ENCODE results near the gene ELANE.
"Not testable (repeated sequence)": the region's sequence is repeated elsewhere in the genome, so short reads cannot be mapped to it uniquely, and the experiment has no call there.

Gene ELANE

GRCh38 chr19:889662-890295 is 37.7 kb downstream of the ELANE start:
- Histone ChIP-seq H2AFZ (ENCODE audit: low read length) (no peak overlapping the region), H3K9ac (ENCODE audit: low read depth, low read length, poor library complexity, severe bottlenecking) (no peak overlapping the region), H3K9me2 (replicated peaks; ENCODE audit: low read depth, low read length) (no peaks in the 10 kb centered on the region), H3K4me1 (ENCODE audit: insufficient read depth, low read length, poor library complexity, severe bottlenecking) (no peaks in the 10 kb centered on the region), H3F3A (ENCODE audit: low read depth) (no peaks in the 10 kb centered on the region), H3K4me3 (ENCODE audit: low read length, poor library complexity, severe bottlenecking) (no peak overlapping the region), H3K36me3 (ENCODE audit: insufficient read depth, low read length) (peaks cover 2% of the 10 kb centered on the region; the same call in 1 of the 2 replicates), H3K79me2 (ENCODE audit: insufficient read depth, low read length) (peaks cover 14% of the 10 kb centered on the region; the same call in 1 of the 2 replicates), H3K27me3 (ENCODE audit: insufficient read depth, low read length, poor library complexity, severe bottlenecking) (no peaks in the 10 kb centered on the region), H3K4me2 (ENCODE audit: low read depth, low read length, poor library complexity, severe bottlenecking) (no peak overlapping the region), H4K20me1 (ENCODE audit: insufficient read depth, low read length, poor library complexity, severe bottlenecking) (peaks cover 3% of the 10 kb centered on the region), H3K9me3 (ENCODE audit: insufficient read depth, low read depth, low read length) (no peaks in the 10 kb centered on the region)
- TF ChIP-seq CTCF (conservative IDR thresholded peaks at IDR 0.05; ENCODE audit: low read length) (no peak), EZH2phosphoT487 (IDR thresholded peaks at IDR 0.05; ENCODE audit: borderline replicate concordance) (no peak)

DNA sequence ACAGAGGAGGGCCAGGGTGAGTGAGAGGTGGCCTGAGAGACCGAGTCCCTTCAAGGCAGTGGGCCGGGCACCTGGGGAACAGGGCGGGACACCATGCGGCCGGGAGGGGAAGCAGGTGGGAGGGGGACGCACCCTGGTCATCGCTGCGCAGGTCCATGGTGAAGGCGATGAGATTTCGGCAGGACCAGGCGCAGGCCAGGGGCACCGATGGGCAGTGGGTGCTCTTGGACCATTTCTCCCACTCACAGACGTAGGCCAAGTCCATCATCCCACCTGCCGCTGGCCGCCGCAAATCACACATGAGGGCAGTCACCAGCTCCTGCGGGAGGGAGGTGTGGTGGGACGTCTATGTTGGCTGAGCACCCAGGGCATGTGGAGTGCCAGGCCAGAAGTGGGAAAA is 38.7 kb downstream of the ELANE start:
- peaks cover 3% of the 10 kb centered on the region for H4K20me1 ChIP-seq (ENCODE audit: insufficient read depth, low read length, poor library complexity, severe bottlenecking)
- no peak overlapping the region for H3K9ac ChIP-seq (ENCODE audit: low read depth, low read length, poor library complexity, severe bottlenecking)

GRCh38 chr19:891421-892200 is 39.5 kb downstream of the ELANE start:
- H3F3A ChIP-seq (ENCODE audit: low read depth); H3K27me3 ChIP-seq (ENCODE audit: insufficient read depth, low read length, poor library complexity, severe bottlenecking); H3K36me3 ChIP-seq (ENCODE audit: insufficient read depth, low read length); H2AFZ ChIP-seq (ENCODE audit: low read length); H4K20me1 ChIP-seq (ENCODE audit: insufficient read depth, low read length, poor library complexity, severe bottlenecking); H3K9me3 ChIP-seq (ENCODE audit: insufficient read depth, low read depth, low read length); H3K4me1 ChIP-seq (ENCODE audit: insufficient read depth, low read length, poor library complexity, severe bottlenecking); H3K9me2 ChIP-seq (replicated peaks; ENCODE audit: low read depth, low read length): not testable (repeated sequence)
- peak overlapping the region; percentile 82 for H3K9ac ChIP-seq (ENCODE audit: low read depth, low read length, poor library complexity, severe bottlenecking)
- H3K4me2 ChIP-seq (ENCODE audit: low read depth, low read length, poor library complexity, severe bottlenecking), result peak overlapping the region; percentile 98
- H3K79me2 ChIP-seq (ENCODE audit: insufficient read depth, low read length), result peaks cover 14% of the 10 kb centered on the region; the same call in 1 of the 2 replicates
- H3K4me3 ChIP-seq (ENCODE audit: low read length, poor library complexity, severe bottlenecking), result peak overlapping the region; percentile 83

More for the DNA sequence above, 38.7 kb downstream of the ELANE start:
- no peaks in the 10 kb centered on the region for H3F3A ChIP-seq (ENCODE audit: low read depth)
- TF ChIP-seq EZH2phosphoT487 (IDR thresholded peaks at IDR 0.05; ENCODE audit: borderline replicate concordance), result no peak
- no peak for TF ChIP-seq CTCF (conservative IDR thresholded peaks at IDR 0.05; ENCODE audit: low read length)
- peaks cover 14% of the 10 kb centered on the region; the same call in 1 of the 2 replicates for H3K79me2 ChIP-seq (ENCODE audit: insufficient read depth, low read length)
- no peaks in the 10 kb centered on the region for H3K9me3 ChIP-seq (ENCODE audit: insufficient read depth, low read depth, low read length)
- H2AFZ ChIP-seq (ENCODE audit: low read length), result no peak overlapping the region
- H3K9me2 ChIP-seq (replicated peaks; ENCODE audit: low read depth, low read length), result no peaks in the 10 kb centered on the region
- H3K4me2 ChIP-seq (ENCODE audit: low read depth, low read length, poor library complexity, severe bottlenecking), result no peak overlapping the region
- H3K36me3 ChIP-seq (ENCODE audit: insufficient read depth, low read length), result peaks cover 2% of the 10 kb centered on the region; the same call in 1 of the 2 replicates
- no peak overlapping the region for H3K4me3 ChIP-seq (ENCODE audit: low read length, poor library complexity, severe bottlenecking)
- H3K27me3 ChIP-seq (ENCODE audit: insufficient read depth, low read length, poor library complexity, severe bottlenecking), result no peaks in the 10 kb centered on the region
- no peaks in the 10 kb centered on the region for H3K4me1 ChIP-seq (ENCODE audit: insufficient read depth, low read length, poor library complexity, severe bottlenecking)
